Measurements from ENCODE around the gene MRPL49.
A peak's percentile ranks its signal among the peaks of the same experiment; 100 is the strongest.

MRPL49 gene

DNA sequence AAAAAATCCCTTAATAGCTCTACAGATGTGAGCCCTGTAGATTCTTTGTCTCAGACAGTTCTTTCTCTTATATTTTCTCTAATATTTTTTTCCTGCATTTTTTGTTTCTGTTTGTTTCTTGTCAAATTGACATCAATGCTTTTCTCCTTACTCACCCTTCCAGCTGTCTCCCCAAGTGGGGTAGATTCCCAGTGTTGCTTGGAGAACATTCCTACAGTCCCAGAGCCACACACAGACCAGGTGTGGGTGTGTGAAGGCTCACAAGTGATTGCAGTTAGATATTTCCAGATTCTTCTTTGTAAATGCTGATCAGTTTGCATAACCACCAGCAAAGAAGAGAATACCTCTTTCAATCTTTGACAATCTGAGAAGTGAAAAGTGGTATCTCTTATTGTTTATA lies 18.6 kb upstream of the MRPL49 start:
- no peak for DNase-seq

DNA sequence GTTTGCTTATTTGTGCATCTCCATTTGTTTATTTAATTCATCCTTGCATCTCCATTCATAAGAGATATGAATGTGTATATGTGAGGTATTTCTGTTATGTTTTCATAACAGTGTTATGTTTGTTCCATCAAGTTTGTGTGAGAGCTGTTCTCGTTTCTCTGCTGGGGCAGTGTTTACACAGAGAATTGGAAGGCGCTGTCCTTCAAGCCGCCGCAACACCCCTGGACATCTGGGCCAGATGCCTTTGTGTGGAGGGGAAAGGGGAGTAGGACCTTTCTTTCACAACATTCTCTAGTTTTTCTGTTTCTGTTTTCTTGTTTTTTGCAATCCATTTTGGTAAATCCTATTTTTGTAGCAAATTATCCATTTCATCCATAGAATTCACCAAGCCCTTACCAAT lies 17.5 kb upstream of the MRPL49 start:
- no peak for DNase-seq

DNA sequence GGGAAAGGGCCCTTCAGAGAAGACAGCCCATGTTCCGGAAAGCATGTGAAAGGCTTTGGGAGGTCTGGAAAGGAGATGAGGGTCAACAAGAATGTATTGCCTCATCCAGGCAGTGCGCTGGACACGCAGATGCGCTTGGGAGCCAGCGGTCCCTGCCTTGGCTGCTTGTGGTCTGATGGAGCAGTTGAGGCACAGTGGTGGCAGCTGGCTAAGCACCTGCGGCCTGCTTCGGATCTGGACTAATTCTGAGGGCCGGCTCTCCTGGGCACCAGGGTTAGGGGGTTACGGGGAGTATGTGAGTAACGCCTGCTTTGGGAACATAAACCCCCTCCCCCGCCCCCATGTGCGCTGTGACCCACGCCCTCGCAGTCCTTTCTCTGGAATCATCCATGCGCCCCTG lies 15.0 kb upstream of the MRPL49 start:
- no peak for DNase-seq

DNA sequence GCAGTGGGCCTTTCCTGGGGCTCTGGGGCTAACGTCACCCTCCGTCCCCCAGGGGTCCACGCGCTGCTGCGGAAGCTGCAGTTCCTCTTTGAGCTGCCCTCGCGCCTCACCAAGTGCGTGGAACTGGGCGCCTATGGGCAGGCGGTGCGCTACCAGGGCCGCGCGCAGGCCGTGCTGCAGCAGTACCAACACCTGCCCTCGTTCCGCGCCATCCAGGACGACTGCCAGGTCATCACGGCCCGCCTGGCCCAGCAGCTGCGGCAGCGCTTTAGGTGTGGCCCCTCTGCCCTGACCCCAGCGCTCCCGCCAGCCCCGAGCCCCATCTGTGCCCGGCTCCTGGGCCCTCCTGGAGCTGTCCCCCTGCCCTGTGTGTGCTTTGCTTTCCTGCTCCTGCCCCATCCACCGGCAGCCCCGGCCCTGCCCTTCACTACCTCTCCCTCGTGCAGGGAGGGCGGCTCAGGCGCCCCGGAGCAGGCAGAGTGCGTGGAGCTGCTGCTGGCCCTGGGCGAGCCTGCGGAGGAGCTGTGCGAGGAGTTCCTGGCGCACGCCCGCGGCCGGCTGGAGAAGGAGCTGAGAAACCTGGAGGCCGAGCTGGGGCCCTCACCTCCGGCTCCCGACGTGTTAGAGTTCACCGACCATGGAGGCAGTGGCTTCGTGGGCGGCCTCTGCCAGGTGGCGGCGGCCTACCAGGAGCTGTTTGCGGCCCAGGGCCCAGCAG lies 14.2 kb upstream of the MRPL49 start:
- no peak for DNase-seq

DNA sequence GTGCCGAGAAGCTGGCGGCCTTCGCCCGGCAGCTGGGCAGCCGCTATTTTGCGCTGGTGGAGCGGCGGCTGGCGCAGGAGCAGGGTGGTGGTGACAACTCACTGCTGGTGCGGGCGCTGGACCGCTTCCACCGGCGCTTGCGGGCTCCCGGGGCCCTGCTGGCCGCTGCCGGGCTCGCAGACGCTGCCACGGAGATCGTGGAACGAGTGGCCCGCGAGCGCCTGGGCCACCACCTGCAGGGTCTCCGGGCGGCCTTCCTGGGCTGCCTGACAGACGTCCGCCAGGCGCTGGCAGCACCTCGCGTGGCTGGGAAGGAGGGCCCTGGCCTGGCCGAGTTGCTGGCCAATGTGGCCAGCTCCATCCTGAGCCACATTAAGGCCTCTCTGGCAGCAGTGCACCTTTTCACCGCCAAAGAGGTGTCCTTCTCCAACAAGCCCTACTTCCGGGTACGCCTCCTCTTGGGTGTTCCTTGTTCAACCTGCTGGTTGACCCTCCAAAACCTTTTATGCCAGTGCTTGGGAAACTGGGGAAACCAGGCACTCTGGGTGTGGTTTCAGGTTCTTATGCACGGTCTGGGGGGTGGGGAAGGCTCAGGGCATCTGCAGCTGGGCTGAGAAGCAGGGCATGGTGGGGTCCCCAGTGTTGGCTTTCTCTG lies 13.5 kb upstream of the MRPL49 start:
- DNase-seq, result no peak

DNA sequence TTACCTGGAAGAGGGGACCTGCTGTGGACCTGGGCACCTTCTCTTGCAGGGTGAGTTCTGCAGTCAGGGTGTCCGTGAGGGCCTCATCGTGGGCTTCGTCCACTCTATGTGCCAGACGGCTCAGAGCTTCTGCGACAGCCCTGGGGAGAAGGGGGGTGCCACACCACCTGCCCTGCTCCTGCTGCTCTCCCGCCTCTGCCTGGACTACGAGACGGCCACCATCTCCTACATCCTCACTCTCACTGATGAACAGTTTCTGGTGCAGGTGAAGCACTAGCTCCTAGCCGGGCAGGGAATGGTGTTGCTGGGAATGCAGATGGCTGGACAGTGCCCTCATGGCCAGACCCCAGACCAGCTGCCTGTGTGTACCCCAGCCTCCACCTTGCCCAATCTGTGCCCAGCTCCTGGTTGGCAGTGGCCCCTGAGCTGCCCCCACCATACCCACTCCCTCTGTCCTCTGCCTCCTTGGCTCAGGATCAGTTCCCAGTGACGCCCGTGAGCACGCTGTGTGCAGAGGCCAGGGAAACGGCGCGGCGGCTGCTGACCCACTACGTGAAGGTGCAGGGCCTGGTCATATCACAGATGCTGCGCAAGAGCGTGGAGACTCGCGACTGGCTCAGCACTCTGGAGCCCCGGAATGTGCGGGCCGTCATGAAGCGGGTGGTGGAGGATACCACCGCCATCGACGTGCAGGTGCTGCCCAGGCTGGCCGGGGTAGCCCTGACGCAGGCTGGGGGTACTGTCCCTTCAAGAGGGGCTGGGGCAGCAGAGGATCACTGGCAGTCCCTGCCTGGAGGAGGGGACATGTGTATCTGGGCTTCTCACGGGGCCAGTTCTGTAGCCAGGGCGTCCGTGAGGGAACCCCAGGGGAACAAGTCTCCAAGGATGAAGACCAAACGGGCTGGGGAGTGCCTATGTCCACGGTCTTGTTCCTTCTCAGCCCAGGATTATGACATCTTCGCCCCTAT lies 12.6 kb upstream of the MRPL49 start:
- no peak for DNase-seq

DNA sequence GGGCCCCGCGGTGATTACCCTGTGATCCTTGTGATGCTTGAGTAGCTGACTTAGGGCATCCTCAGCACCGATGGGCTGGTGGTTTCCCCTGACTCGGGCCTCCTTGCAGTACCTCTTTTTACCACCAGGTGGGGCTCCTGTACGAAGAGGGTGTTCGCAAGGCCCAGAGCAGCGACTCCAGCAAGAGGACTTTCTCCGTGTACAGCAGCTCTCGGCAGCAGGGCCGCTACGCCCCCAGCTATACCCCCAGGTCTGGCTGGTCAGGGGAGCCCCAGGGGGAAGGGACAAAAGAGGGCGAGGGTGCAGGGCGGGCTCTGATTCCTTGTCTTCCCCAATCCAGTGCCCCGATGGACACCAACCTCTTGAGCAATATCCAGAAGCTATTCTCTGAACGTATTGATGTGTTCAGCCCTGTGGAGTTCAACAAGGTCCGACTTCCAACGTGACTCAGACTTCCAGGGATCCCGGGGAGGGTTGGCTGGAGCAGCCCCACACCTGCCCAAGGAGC lies 11.7 kb upstream of the MRPL49 start:
- peak; percentile 69 for DNase-seq

DNA sequence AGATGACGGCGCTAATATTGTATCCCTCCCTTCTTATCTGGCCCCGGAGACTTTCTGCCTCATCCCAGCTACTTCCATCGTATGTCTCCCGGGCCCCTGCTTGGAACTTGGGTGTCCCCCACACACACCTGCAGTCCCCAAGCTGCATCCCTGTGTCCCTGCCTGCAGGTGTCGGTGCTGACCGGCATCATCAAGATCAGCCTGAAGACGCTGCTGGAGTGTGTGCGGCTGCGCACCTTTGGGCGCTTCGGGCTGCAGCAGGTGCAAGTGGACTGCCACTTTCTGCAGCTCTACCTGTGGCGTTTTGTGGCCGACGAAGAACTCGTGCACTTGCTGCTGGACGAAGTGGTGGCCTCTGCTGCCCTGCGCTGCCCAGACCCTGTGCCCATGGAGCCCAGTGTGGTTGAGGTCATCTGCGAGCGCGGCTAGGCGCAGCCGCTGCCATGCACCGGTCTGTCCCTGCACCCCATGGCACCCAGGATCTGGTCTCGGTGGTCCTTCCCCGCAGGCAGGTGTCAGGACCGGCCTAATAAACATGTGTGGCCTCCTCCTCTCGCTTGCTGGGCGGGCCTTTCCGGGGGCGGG lies 10.9 kb upstream of the MRPL49 start:
- DNase-seq, result no peak

DNA sequence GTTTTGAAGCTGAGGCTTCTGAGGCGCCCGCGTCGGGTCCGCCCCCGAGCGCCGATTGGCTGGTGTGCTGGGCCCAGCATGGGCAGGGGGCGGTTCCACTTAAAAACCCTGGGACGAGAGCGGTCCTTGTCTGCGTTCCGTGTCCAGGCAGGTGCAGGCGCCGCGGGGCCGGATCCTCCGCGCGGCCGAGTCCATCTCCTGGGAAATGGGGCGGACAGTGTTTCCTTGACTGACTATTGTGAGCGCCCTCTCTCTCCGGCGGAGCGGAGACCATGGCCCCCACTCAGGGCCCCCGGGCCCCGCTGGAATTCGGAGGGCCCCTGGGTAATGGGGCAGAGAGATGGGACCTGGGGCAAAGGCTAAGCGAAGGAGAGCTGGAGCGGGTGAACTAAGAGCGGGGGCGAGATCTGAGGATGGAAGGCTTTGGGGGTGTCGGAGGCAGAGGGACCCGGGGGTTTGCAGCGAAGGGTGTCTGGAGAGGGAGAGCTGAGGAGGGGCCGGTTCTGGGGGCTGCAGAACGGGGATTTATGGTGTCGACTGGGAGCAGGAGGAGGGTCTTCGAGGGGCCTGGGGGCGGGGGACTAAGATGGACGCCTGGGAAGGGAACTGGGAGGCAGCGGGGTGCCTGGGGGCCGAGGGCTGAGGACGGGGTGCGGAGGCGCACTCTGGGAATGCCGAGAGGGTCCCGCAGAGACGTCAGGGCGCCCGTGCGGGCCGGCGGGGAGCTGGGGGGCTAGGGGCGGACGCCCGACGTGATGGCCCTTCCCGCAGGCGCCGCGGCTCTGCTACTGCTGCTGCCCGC lies 10.2 kb upstream of the MRPL49 start, which contains the start of gene TM7SF2:
Gene TM7SF2 (plus strand): TSS at position 129 of the 802 bp plus-strand sequence. CDS start 144 bp downstream, at position 273.
- peak; percentile 84 for DNase-seq

DNA sequence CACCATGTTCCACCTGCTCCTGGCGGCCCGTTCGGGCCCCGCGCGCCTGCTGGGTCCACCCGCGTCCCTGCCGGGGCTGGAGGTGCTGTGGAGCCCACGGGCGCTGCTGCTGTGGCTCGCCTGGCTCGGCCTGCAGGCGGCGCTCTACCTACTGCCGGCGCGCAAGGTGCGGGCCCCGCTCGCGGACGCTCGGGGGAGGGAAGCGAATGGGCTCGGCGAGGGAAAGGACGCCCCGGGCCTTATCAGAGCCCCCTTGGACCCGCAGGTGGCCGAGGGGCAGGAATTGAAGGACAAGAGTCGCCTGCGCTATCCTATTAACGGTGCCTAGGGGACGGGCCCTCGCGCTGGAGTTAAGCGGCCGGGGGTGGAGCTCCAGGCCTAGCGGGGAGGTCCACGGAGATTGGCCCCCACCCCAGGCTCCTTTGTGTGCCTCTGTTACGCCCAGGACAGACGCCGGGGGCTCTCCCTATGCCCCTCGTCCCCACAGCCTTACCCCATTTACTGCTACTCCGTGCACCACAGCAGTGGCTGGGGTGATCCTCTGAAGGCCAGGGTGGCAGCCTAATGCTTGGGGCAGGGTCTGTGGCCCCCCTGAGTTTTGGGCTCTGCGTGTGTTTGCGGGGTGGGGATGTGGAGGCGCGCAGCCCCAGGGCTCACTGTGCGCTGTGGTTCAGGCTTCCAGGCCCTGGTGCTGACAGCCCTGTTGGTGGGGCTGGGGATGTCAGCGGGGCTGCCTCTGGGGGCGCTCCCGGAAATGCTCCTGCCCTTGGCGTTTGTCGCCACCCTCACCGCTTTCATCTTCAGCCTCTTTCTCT lies 9.4 kb upstream of the MRPL49 start:
- DNase-seq, result peak; percentile 11

DNA sequence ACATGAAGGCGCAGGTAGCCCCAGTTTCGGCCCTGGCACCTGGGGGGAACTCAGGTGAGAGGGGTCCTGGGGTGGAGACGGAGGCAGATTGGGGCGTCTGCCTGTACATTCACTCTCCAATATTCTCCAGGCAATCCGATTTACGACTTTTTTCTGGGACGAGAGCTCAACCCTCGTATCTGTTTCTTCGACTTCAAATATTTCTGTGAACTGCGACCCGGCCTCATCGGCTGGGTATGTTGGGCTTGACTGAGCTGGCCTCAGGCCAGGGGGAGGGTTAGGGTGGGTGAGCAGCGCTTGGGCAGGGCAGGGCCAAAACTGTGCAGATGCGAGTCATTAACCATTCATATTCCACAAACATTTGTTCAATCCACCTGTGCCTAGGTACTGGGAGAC lies 8.8 kb upstream of the MRPL49 start:
- DNase-seq, result no peak

DNA sequence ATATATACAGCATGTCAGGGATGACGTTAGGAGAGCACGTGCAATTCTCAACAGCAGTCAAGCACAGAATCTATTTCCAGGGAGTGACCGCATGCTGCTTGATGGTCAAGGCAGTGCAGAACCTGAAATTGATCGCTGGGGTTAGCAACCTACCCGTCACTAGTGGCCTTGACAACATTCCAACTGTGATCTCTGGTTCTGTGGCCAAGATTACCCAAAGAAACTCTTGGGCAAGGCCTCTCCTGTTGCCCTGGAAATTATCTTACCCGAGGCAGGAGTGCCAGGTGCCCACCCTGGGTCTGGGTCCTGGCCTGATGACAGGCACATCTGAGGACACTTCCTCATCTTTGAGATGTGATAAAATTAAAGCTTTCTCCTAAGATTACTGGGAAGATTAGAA lies 8.3 kb upstream of the MRPL49 start:
- no peak for DNase-seq

DNA sequence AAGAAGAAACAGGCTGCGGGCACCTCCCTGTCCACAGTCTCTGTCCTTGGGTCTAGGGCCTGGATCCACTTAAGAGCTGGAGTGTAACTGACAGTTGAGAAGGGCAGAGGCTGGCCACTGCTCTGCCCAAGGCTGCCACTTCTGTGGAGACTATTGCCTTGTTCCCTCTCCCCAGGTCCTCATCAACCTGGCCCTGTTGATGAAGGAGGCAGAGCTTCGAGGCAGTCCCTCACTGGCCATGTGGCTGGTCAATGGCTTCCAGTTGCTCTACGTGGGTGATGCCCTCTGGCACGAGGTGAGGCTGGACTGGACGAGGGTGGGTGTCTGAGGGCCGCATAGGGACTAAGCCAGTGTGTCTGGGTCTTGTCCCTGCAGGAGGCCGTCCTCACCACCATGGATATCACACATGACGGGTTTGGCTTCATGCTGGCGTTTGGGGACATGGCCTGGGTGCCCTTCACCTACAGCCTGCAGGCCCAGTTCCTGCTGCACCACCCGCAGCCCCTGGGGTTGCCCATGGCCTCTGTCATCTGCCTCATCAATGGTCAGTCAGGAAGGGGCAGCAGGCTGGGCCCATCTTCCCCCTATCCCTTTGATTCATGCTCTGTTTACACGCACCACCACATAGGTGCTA lies 7.5 kb upstream of the MRPL49 start:
- no peak for DNase-seq

DNA sequence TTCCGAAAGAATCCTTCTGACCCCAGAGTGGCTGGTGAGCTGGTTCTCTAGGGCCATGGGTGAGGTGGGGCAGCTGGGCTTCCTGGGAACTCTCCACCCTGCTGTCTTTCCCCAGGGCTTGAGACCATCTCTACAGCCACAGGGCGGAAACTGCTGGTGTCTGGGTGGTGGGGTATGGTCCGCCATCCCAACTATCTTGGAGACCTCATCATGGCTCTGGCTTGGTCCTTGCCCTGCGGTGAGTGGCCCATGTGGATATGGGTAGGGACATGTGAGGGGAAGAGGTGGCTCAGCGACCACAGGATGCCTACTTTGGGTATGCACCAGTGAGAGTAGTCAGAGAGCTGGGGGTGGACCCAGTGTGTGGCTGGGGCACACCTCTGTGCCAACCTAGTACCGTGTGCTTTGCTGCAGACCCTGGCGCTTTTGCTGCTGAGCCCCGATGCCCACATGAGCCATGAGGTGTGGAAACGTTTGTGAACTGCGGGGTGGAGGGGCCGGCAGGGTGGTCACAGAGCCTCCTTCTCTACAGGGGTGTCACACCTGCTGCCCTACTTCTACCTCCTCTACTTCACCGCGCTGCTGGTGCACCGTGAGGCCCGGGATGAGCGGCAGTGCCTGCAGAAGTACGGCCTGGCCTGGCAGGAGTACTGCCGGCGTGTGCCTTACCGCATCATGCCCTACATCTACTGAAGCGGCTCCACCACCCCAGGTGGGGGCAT lies 6.6 kb upstream of the MRPL49 start:
- DNase-seq, result no peak

DNA sequence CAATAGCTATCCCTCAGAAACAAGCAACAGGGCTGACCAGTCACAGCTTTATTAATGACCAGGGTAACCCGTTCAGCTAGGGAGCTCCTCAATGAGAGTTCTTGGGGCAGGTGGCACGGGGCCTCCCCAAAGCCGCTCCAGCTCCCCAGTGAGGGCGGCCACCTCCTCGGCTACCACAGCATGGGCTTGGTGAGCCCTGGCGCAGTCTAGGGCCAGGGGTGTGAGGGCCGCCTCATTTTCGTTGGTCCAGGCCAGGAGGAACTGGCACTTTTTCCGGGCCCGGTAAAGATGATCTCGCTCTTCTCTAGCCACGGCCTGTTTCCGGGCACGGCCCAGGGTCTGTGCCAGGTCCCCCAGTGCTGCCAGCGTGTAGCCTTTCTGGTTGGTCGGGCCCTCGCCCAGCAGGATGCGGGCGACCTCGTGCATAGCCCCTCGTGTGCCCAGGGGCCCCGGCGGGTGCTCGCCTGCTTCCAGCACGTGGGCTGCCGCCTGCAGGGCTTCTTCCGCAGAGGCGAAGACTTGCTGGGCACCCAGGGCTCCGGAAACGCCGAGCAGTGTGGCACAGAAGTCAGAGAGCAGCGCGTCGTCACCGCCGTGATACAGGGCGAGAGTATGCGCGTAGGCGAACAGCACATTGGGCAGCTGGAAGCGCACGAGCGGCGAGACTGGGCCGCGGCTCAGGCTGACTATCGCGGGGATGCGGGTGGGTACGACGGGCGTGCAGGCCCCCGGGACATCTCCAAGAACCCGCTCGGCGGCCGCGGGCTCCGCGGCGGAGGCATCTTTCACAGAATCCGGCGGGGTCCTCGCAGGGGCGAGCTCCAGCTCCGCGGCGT lies 5.5 kb upstream of the MRPL49 start:
- DNase-seq, result peak; percentile 14

DNA sequence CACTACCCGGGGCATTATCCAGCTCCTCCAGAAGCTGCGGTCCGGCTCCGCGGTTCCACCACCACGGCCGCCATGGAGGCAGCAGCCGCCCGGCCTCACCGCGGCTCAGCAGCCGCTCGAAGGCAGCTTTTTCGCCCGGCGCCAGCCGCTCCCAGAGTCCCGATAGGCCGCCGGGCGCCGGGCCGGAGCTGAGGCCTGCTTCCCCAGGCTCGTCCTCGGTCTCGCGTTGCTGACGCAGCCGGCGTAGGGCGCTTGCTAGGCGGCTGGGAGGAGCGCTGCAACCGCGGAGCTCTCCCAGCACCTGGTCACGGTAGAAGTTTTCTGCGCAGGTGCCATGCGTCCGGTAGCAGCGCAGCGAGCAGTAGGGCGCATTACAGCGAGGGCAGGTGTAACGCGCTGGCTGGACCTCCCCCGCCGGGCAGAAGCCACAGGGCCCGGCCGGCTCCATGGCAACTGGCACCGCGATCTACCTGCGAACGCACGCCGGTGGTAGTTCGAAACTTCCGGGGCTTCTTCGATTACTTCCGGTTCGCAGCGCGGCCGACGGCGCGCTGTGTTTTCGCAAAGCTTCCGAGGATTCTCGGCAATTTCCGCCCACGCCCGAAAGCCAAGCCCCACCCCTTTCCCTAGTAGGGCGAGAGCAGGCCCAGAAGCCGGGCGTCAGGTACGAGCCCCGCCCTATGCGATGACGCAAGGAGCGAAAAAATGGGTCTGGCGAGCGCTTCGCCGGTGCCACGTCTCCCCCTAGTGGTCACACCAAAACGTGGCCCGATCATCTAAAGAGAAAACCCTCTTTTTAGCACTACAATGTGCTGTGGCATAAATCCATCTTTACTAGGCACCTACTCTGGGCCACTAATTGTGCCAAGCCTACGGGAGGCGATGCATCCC lies 4.7 kb upstream of the MRPL49 start, which contains the start of gene ZNHIT2:
Gene ZNHIT2 (minus strand): TSS at position 496 of the 891 bp plus-strand sequence. CDS start 48 bp downstream, at position 448.
- peak; percentile 98 for DNase-seq

DNA sequence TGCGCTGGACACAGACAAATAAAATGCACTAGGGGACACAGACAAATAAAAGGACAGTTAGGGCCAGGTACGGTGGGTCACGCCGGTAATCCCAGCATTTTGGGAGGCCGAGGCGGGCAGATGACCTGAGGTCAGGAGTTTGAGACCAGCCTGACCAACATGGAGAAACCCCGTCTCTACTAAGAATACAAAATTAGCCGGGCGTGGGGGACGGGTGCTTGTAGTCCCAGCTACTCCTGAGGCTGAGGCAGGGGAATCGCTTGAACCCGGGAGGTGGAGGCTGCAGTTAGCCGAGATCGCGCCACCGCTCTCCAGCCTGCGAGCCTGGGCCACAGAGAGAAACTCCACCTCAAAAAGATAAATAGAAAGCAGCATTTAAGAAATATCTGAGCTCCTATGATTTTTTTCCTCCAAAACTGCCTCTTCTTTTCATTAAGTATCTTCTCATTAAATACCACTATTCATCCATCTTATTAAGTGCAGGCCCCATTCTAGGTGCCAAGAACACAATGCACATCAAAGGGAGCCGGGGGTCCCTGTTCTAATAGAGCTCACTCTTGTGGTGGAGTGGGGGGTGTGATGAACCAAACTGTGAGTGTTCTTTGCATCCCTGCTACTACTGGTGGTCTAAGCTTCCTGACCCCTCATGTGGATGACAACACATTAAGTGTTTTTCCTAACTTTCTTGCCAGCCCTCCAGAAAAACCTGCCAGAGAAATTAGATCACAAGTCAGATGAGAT lies 3.9 kb upstream of the MRPL49 start:
- no peak for DNase-seq

Data from fibroblast of upper back skin (primary cell).